Spinal cord (tissue), 10 donors: ENCODE results near the gene TENM3. TPM values are rescaled to one million over a fixed set of nuclear protein-coding genes. Genes with fewer than 3 reads are reported as not detected.

Experiments
- DNase-seq, 6 donors: peaks; one replicate each; pipeline versions ENCODE4 v3.0.0 to v3.0.0-alpha.2; 2013 to 2015; ENCODE audit warnings: low spot score in 6 of 6, low read depth in 4 of 6
- H3K27ac ChIP-seq: one replicate; pipeline ENCODE4 v1.5.1; 2013; ENCODE audit warnings: low read depth, low read length, control low read depth
- H3K27me3 ChIP-seq: one replicate; pipeline ENCODE4 v1.6.1; 2013; ENCODE audit warnings: low read length; ENCODE audit not compliant: control insufficient read depth, insufficient read depth
- H3K36me3 ChIP-seq: one replicate; pipeline ENCODE4 v1.6.1; 2013; ENCODE audit warnings: low read length; ENCODE audit not compliant: control insufficient read depth, insufficient read depth
- H3K4me1 ChIP-seq: one replicate; pipeline ENCODE4 v1.6.1; 2013; ENCODE audit warnings: low read length; ENCODE audit not compliant: control insufficient read depth, insufficient read depth
- H3K4me3 ChIP-seq: one replicate; pipeline ENCODE4 v1.5.1; 2013; ENCODE audit warnings: low read depth, low read length, control low read depth
- H3K9me3 ChIP-seq: one replicate; pipeline ENCODE4 v1.6.1; 2013; ENCODE audit warnings: low read length; ENCODE audit not compliant: control insufficient read depth, insufficient read depth
- WGBS: methylation state at CpG from one replicate; pipeline ENCODE4 v1.1.5; 2013; ENCODE audit warnings: missing lambda C conversion rate; ENCODE audit not compliant: insufficient coverage; 5-methylcytosine and 5-hydroxymethylcytosine counted together
- polyA plus RNA-seq, 2 donors: library from polyadenylated mRNA; unstranded; fragments of 120-200 nt; gene quantifications; one replicate each; pipeline ENCODE4 v1.2.1, GENCODE V29; 2013; ENCODE audit not compliant: insufficient read length in 2 of 2
- total RNA-seq, 2 donors: library from RNA; depleted of rRNA in 1 of 2; stranded (reverse); fragments of 120-200 nt in 1 of 2; fragments of >200 nt in 1 of 2; gene quantifications; one replicate each; pipeline versions ENCODE4 v1.2.3 to v1.2.4, GENCODE V29; 2013 to 2014
- donor health status: healthy.

TENM3 gene
- total and polyA plus RNA-seq, 4 donors = 25.8 to 57.5 (median 38.7) TPM

DNA sequence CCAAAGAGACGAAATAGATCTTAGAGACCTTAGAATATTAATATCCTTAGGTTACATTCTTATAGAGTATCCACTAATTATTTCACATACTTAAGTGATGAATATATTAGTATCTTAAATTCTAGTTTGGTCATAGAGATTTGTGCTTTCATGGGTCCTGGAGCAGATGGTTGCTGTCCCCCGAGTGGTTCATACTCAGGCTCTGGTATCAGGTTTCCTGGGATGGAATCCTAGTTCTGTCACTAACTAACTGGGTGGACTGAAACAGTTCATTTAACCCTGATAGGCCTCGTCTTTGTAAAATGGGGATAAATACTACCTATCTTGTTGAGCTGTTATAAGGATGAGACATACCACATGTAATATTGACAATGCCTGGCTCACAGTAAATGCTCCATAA, 264.6 kb downstream of the TENM3 start:
- H3K4me3 ChIP-seq = no peak overlapping the region
- no peaks in the 10 kb centered on the region for H3K9me3 ChIP-seq
- no peaks in the 10 kb centered on the region for H3K36me3 ChIP-seq
- WGBS = 80% methylated on average over 1 of the region's 3 CpGs
- H3K27ac ChIP-seq = no peak overlapping the region
- no peaks in the 10 kb centered on the region for H3K27me3 ChIP-seq
- H3K4me1 ChIP-seq = no peaks in the 10 kb centered on the region
- DNase-seq = no peak

DNA sequence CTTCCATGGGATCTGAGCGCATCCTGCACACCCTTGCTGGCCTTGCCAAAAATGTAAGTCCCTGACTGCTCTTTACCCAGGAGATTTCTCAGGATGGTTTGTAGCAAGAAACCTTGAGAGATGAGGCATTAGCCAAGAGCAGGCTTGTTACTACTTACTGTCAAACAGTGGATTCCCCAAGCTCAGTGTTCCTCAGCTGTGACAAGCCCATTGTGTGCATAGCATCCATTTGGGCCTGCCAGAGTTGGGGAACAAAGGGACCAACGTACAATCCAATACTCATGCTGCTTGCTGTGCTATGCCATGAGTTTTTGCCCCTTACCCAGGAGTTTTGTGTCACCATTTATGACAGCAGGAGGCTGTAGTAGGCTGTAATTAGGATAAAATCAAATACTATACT, 267.6 kb downstream of the TENM3 start:
- Histone ChIP-seq H3K9me3 (no peaks in the 10 kb centered on the region), H3K27ac (no peak overlapping the region), H3K27me3 (no peaks in the 10 kb centered on the region), H3K4me3 (no peak overlapping the region), H3K36me3 (no peaks in the 10 kb centered on the region), H3K4me1 (peaks cover 6% of the 10 kb centered on the region)
- WGBS = 80% methylated on average over 1 of the region's 2 CpGs
- no peak for DNase-seq

DNA sequence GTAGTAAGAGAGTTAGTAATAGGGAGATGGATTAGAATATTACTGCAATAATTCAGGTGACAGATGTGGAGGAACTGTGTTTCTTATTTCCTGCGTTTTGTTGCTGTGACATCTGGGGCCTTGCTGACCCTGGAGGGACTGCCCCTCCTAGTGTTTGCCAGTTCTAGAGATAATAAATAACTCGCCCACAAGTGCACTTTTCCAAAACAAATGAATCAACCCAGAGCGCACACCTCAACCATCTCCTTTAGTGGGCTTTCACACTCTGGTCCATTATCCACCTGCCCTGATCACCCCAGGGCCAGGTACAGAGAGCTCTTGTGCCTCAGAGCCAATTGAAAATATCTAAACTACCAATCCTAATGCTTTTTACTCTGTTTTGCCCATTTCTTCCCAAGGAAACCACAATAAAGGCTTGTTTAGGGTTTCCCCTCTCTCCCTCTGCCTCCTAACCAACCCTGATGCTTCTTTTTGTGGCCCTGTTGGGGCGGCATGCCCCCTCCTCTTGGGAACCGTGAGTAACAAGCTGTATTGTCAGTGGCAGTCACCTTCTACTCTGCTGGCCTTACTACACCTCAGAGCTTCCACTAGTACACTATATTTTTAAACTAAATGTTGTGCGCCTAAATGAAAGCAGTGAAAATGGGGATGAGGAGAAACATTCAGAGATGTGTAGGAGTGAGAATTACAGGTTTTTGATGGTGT, 270.5 kb downstream of the TENM3 start:
- no peak overlapping the region for H3K4me3 ChIP-seq
- peak overlapping the region; percentile 69 for H3K27ac ChIP-seq
- 59% methylated on average over 4 of the region's 6 CpGs for WGBS

DNA sequence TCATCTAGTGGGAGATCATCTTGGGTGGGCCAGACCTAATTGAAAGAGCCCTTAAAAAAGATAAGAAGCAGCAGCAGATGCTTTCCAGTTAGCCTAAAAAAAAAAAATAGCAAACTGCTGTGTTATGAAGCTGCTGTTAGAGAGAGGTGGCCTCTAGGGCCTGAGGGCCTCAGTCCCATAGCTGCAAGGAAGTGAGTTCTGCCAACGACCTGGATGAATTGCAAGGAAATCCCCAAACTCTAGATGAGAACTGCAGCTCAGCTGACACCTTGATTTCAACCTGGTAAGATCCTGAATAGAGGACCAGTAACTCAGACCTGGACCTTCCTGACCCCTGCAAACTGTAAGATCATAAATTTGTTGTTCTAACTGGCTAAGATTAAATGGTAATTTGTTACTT, 275.2 kb downstream of the TENM3 start:
- WGBS = 0% methylated on average over 1 of the region's 1 CpG
- H3K27ac ChIP-seq = no peak overlapping the region
- H3K4me1 ChIP-seq = peaks cover 6% of the 10 kb centered on the region
- no peak for DNase-seq
- H3K27me3 ChIP-seq = no peaks in the 10 kb centered on the region
- H3K9me3 ChIP-seq = no peaks in the 10 kb centered on the region
- no peak overlapping the region for H3K4me3 ChIP-seq
- no peaks in the 10 kb centered on the region for H3K36me3 ChIP-seq

More for the DNA sequence above, 270.5 kb downstream of the TENM3 start:
- H3K36me3 ChIP-seq = no peaks in the 10 kb centered on the region
- H3K9me3 ChIP-seq = no peaks in the 10 kb centered on the region
- peaks cover 6% of the 10 kb centered on the region for H3K4me1 ChIP-seq
- no peak for DNase-seq
- H3K27me3 ChIP-seq = no peaks in the 10 kb centered on the region

DNA sequence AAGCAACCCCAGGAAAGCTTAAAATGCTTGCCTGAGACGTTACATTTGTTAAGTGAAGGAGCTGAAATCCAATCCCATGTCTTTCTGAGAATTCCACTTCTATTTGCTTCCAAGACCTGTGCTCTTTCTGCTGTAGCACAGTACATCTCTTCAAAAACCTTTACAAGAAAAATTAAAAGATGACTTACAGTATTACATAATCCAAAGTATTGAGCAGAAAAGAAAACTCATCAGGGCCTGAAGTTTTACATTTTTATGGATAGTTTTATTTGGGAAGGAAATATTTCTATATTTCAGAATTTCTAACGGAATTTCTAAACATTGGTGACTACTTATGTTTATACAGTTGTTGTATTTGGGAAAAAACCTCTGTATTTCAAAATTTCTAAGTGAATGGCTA, 276.3 kb downstream of the TENM3 start:
- H3K4me3 ChIP-seq = no peak overlapping the region
- no peaks in the 10 kb centered on the region for H3K36me3 ChIP-seq
- H3K4me1 ChIP-seq = no peaks in the 10 kb centered on the region
- DNase-seq = no peak
- 80% methylated on average over 1 of the region's 2 CpGs for WGBS
- no peaks in the 10 kb centered on the region for H3K27me3 ChIP-seq
- H3K9me3 ChIP-seq = no peaks in the 10 kb centered on the region
- no peak overlapping the region for H3K27ac ChIP-seq

DNA sequence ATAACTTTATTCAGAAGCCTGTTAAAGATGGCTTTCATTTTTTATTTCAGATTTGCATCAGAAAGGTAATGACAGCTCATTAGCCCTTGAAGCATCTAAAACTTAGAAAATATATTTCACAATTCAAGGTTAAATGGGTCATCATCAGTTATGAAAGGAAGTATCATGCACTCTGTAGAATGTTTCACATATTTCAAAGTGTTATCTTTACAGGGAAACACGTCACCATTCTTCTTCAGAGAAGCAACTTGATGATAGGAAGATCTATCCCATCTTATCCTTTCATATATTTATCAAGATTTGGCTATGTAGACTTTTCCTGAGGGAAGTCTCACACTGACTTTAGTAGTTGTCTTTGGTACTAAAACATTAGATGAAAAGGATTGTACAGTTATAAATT, 277.8 kb downstream of the TENM3 start:
- no peak overlapping the region for H3K27ac ChIP-seq
- WGBS = no CpG with 5 or more reads among the region's 1 CpG
- H3K36me3 ChIP-seq = no peaks in the 10 kb centered on the region

DNA sequence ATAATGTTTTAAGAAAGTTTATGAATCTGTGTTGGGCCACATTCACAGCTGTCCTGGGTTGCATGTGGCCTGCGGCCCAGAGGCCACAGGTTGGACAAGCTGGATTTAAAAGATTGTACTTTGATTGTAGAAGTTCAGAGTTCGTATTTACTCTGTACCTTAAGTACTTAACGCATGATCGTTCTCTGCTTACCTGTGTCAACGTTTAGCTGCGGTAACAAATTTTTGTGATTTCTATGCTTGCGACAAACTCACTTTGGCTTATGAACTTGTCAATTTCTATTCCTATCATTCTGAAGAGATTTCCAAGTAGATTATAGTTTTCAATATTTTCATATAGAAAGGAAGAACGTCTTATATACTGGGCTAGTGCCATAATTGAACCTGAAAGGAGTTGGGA, 285.6 kb downstream of the TENM3 start:
- no peaks in the 10 kb centered on the region for H3K9me3 ChIP-seq
- H3K36me3 ChIP-seq = no peaks in the 10 kb centered on the region
- peaks cover 11% of the 10 kb centered on the region for H3K4me1 ChIP-seq
- no peaks in the 10 kb centered on the region for H3K27me3 ChIP-seq
- no peak for DNase-seq
- no peak overlapping the region for H3K27ac ChIP-seq
- no peak overlapping the region for H3K4me3 ChIP-seq
- WGBS = 91% methylated on average over 4 of the region's 8 CpGs

More for the DNA sequence above, 277.8 kb downstream of the TENM3 start:
- H3K9me3 ChIP-seq = no peaks in the 10 kb centered on the region
- no peaks in the 10 kb centered on the region for H3K4me1 ChIP-seq
- DNase-seq = no peak
- H3K4me3 ChIP-seq = no peak overlapping the region
- H3K27me3 ChIP-seq = no peaks in the 10 kb centered on the region

DNA sequence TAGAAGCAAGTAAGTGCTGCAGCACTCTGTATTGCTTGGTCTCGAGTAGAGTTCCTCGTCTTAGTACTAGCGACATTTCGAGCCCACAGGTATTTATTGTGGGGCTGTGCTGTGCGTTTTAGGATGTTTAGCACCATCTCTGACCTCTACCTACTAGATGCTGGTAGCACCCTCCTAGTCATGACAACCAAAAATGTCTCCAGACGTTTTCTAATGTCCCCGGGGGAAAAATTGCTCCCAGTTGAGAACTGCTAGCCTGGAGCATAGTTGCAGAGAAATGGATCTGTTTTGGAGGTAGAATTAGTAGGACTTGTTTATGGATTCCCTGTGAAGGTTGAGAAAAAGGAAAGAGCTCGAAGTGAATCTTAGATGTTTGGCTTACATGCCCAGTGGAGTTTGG, 287.2 kb downstream of the TENM3 start:
- DNase-seq = no peak
- no peaks in the 10 kb centered on the region for H3K27me3 ChIP-seq
- 90% methylated on average over 3 of the region's 8 CpGs for WGBS

DNA sequence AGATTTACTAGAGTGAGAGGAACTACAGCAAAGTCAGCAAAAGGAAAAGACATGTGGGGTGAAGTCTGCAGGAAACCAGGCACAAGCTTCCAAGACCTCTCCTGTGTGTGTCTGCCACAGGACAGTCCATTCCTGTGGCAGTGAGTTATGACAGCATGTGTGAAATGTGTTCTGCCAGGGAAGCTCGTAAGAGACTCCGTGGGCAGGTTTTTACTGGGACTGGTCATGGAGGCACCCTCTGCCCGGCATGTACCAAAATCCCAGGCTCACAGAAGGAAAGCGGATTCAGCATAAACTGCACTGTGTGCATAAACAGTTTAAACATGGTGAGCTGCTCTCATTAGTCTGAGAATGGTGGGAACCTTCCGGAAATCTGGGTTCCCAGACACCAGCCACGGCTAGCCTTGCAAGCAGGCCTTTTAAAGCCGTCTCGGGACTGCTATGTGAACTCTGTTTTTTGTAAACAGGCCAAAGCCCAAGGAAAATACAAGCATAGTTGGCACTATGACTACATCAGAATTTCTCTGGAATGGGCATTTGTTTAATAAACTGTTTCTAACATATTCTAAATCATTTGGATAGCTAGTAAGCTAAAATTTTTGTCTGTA, 288.5 kb downstream of the TENM3 start:
- Histone ChIP-seq H3K9me3 (no peaks in the 10 kb centered on the region), H3K27me3 (no peaks in the 10 kb centered on the region), H3K36me3 (no peaks in the 10 kb centered on the region), H3K27ac (peak overlapping the region; percentile 17), H3K4me3 (no peak overlapping the region), H3K4me1 (peaks cover 14% of the 10 kb centered on the region)
- WGBS = 37% methylated on average over 6 of the region's 8 CpGs
- peak in 2 of 6 donors; percentile 14 to 69 for DNase-seq

More for the DNA sequence above, 287.2 kb downstream of the TENM3 start:
- Histone ChIP-seq H3K9me3 (no peaks in the 10 kb centered on the region), H3K36me3 (no peaks in the 10 kb centered on the region), H3K4me3 (no peak overlapping the region), H3K4me1 (peaks cover 11% of the 10 kb centered on the region), H3K27ac (no peak overlapping the region)

DNA sequence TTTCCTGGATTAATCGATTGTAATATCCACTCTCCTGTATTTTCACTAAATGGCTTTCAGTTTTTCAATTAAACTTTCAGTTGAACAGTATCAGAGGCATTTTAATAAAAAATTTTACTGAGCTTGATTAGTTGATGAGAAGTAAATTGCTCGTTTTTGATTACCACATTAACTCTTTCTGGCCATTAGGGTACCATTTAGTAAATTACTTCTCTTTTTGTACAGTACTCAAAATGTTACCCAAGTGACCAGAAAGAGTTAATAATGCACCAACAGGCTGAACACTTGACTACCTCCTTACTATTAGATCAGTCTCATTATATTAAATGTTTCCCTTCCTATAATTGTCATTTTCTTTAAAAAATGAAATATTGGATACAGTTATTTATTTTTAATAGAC, 289.2 kb downstream of the TENM3 start:
- Histone ChIP-seq H3K36me3 (no peaks in the 10 kb centered on the region), H3K4me3 (no peak overlapping the region), H3K4me1 (peaks cover 14% of the 10 kb centered on the region), H3K27me3 (no peaks in the 10 kb centered on the region), H3K27ac (no peak overlapping the region), H3K9me3 (no peaks in the 10 kb centered on the region)
- WGBS = no CpG with 5 or more reads among the region's 2 CpGs
- DNase-seq = peak in 1 of 6 donors; percentile 94
